GM12878 (cell line): ENCODE data around the gene DOCK9.

Experiments used
- BMI1 ChIP-seq: fragments of 450-650 bp; IDR thresholded peaks from 2 replicates; pipeline ENCODE4 v1.6.1; 2016; ENCODE audit warnings: mild to moderate bottlenecking, moderate library complexity, borderline replicate concordance
- CBX3 ChIP-seq: fragments of 200-600 bp; sonication (generic); IDR thresholded peaks from 2 replicates; pipeline ENCODE4 v1.6.1; 2016; ENCODE audit warnings: low read depth, borderline replicate concordance
- CTCF ChIP-seq, 3 experiments: IDR thresholded peaks in 2 of 3; conservative IDR thresholded peaks in 1 of 3; 2 replicates each; pipeline ENCODE4 v1.5.1; 2011; ENCODE audit warnings: low read depth in 3 of 3, low read length in 3 of 3, mild to moderate bottlenecking in 3 of 3, control low read depth in 2 of 3, moderate library complexity in 2 of 3, inconsistent platforms in 1 of 3, mixed read lengths in 1 of 3; ENCODE audit not compliant: control insufficient read depth in 2 of 3, insufficient read depth in 1 of 3; ENCODE audit errors: extremely low read depth in 1 of 3
- FOXM1 ChIP-seq: IDR thresholded peaks from 2 replicates; pipeline ENCODE4 v1.6.1; 2012; ENCODE audit warnings: low read depth, mild to moderate bottlenecking, inconsistent platforms, low read length, moderate library complexity
- MYC ChIP-seq: IDR thresholded peaks from 2 replicates; pipeline ENCODE4 v1.6.1; 2011; ENCODE audit warnings: mild to moderate bottlenecking, low read length, moderate library complexity, inconsistent platforms; ENCODE audit not compliant: insufficient read depth, insufficient replicate concordance, insufficient read length, severe bottlenecking
- NKRF ChIP-seq: fragments of 450-650 bp; conservative IDR thresholded peaks from 2 replicates; pipeline ENCODE4 v1.6.1; 2017; ENCODE audit warnings: mild to moderate bottlenecking, moderate library complexity
- POLR2A ChIP-seq: IDR thresholded peaks from 2 replicates; pipeline ENCODE4 v1.6.1; 2011; ENCODE audit warnings: low read depth, mild to moderate bottlenecking, low read length
- SMC3 ChIP-seq: IDR thresholded peaks from 2 replicates; pipeline ENCODE4 v1.6.1; 2011; ENCODE audit warnings: low read length, improper control_type of control experiment, borderline replicate concordance
- TAF1 ChIP-seq: IDR thresholded peaks from 2 replicates; pipeline ENCODE4 v1.6.1; 2011; ENCODE audit warnings: mild to moderate bottlenecking, low read depth, low read length, borderline replicate concordance
- TBL1XR1 ChIP-seq: IDR thresholded peaks from 2 replicates; pipeline ENCODE4 v1.6.1; 2012; ENCODE audit warnings: low read depth, low read length, improper control_type of control experiment

GRCh38 chr13:98934243-98934642, 43.6 kb downstream of the DOCK9 start:
- TF ChIP-seq SMC3: no peak
- TF ChIP-seq MYC: no peak
- no peak for TF ChIP-seq NKRF
- no peak for TF ChIP-seq TBL1XR1
- TF ChIP-seq POLR2A: no peak
- no peak for TF ChIP-seq CBX3
- no peak for TF ChIP-seq TAF1
- TF ChIP-seq BMI1: no peak
- no peak for TF ChIP-seq CTCF (IDR thresholded peaks at IDR 0.05 in 2 of 3, conservative IDR thresholded peaks at IDR 0.05 in 1 of 3; ENCODE audit: control insufficient read depth in 2 of 3, extremely low read depth in 1 of 3, insufficient read depth in 1 of 3, low read depth in 3 of 3, low read length in 3 of 3)
- TF ChIP-seq FOXM1: no peak
